ENCODE results near the gene PRKCH. TPM values are rescaled to one million over a fixed set of nuclear protein-coding genes. Genes with fewer than 3 reads are reported as not detected.

Gene PRKCH
- total and polyA plus RNA-seq, 8 donors = 35.2 to 48.8 (median 43.1) TPM

- H3K27ac ChIP-seq = peak overlapping the region in 1 of 2 donors; percentile 41
- no peaks in the 10 kb centered on the region for H3K27me3 ChIP-seq
- H3K4me1 ChIP-seq = peaks cover 4 to 49% of the 10 kb centered on the region in 2 donors
- TF ChIP-seq CTCF (IDR thresholded peaks at IDR 0.05) = no peak
- ATAC-seq (no peak), DNase-seq (no peak)
- no peaks in the 10 kb centered on the region for H3K9me3 ChIP-seq
- H3K36me3 ChIP-seq = no peaks in the 10 kb centered on the region
- H3K4me3 ChIP-seq = no peak overlapping the region
- intact Hi-C loops (cut with DNase I) = loop anchor here in 1 of 2 donors (10.0 kb wide), 1 partner anchor 108 kb away; the partner anchor contains the start of gene PRKCH
Measured at GRCh38 chr14:61433169-61433568, 111.8 kb downstream of the PRKCH start.

- no peak overlapping the region for H3K27ac ChIP-seq
- ATAC-seq = no peak
Measured at GRCh38 chr14:61433828-61434227, 112.4 kb downstream of the PRKCH start.

GRCh38 chr14:61434311-61434710 lies 112.9 kb downstream of the PRKCH start:
- Histone ChIP-seq H3K4me3 (no peak overlapping the region), H3K27me3 (no peaks in the 10 kb centered on the region)

More at GRCh38 chr14:61433828-61434227, 112.4 kb downstream of the PRKCH start:
- Histone ChIP-seq H3K4me1 (peaks cover 11 to 51% of the 10 kb centered on the region in 2 donors), H3K27me3 (no peaks in the 10 kb centered on the region), H3K4me3 (no peak overlapping the region), H3K36me3 (no peaks in the 10 kb centered on the region), H3K9me3 (no peaks in the 10 kb centered on the region)
- DNase-seq = no peak
- no peak for TF ChIP-seq CTCF (IDR thresholded peaks at IDR 0.05)
- intact Hi-C loops (cut with DNase I) = loop anchor here in 1 of 2 donors (10.0 kb wide), 1 partner anchor 109 kb away; the partner anchor contains the start of gene PRKCH

GRCh38 chr14:61435563-61436337 lies 114.4 kb downstream of the PRKCH start:
- intact Hi-C loops (cut with DNase I) = loop anchor here in 1 of 2 donors (10.0 kb wide), 1 partner anchor 111 kb away; the partner anchor contains the start of gene PRKCH

More at GRCh38 chr14:61434311-61434710, 112.9 kb downstream of the PRKCH start:
- no peak overlapping the region for H3K27ac ChIP-seq
- intact Hi-C loops (cut with DNase I) = loop anchor here in 1 of 2 donors (10.0 kb wide), 1 partner anchor 110 kb away; the partner anchor contains the start of gene PRKCH
- H3K9me3 ChIP-seq = no peaks in the 10 kb centered on the region
- ATAC-seq = no peak
- H3K4me1 ChIP-seq = peaks cover 15 to 56% of the 10 kb centered on the region in 2 donors
- TF ChIP-seq CTCF (IDR thresholded peaks at IDR 0.05) = no peak
- DNase-seq = no peak
- H3K36me3 ChIP-seq = no peaks in the 10 kb centered on the region

More at GRCh38 chr14:61435563-61436337, 114.4 kb downstream of the PRKCH start:
- DNase-seq (no peak), ATAC-seq (no peak)
- no peak overlapping the region for H3K4me3 ChIP-seq
- no peaks in the 10 kb centered on the region for H3K27me3 ChIP-seq
- no peaks in the 10 kb centered on the region for H3K36me3 ChIP-seq
- peaks cover 22 to 67% of the 10 kb centered on the region in 2 donors for H3K4me1 ChIP-seq
- no peak for TF ChIP-seq CTCF (IDR thresholded peaks at IDR 0.05)
- H3K27ac ChIP-seq = peak overlapping the region in 1 of 2 donors; percentile 8
- no peaks in the 10 kb centered on the region for H3K9me3 ChIP-seq
